CD14-positive monocyte (primary cell): ENCODE measurements around the gene CDNF. TPM values are rescaled to one million over a fixed set of nuclear protein-coding genes. Genes with fewer than 3 reads are reported as not detected.

Experiments used
- DNase-seq, 3 donors: peaks; one replicate each; pipeline ENCODE4 v3.0.0-alpha.2; 2011 to 2022
- H2AFZ ChIP-seq: 2 replicates; pipeline ENCODE4 v1.6.0; 2012; ENCODE audit warnings: mild to moderate bottlenecking, low read depth, low read length, inconsistent platforms; ENCODE audit not compliant: insufficient read depth, poor library complexity, severe bottlenecking
- H3K27ac ChIP-seq, 2 donors: 1 replicate in 1 of 2; 2 replicates in 1 of 2; pipeline ENCODE4 v1.5.1; 2012 to 2013; ENCODE audit warnings: low read length in 2 of 2, control low read depth in 1 of 2, inconsistent platforms in 1 of 2, low read depth in 1 of 2, mild to moderate bottlenecking in 1 of 2
- H3K27me3 ChIP-seq, 2 donors: one replicate each; pipeline versions ENCODE4 v1.6.0 to v1.6.1; 2011 to 2013; ENCODE audit warnings: low read length in 2 of 2; ENCODE audit not compliant: control insufficient read depth in 2 of 2, insufficient read depth in 2 of 2
- H3K36me3 ChIP-seq, 2 donors: replicated peaks in 1 of 2; 1 replicate in 1 of 2; 2 replicates in 1 of 2; pipeline versions ENCODE4 v1.5.1 to v1.6.1; 2012 to 2013; ENCODE audit warnings: low read length in 2 of 2, control low read depth in 1 of 2, inconsistent platforms in 1 of 2, mild to moderate bottlenecking in 1 of 2; ENCODE audit not compliant: insufficient read depth in 2 of 2, control insufficient read depth in 1 of 2
- H3K4me1 ChIP-seq, 2 donors: 1 replicate in 1 of 2; 2 replicates in 1 of 2; pipeline versions ENCODE4 v1.5.1 to v1.6.1; 2012 to 2013; ENCODE audit warnings: low read length in 2 of 2, control low read depth in 1 of 2, inconsistent platforms in 1 of 2, mild to moderate bottlenecking in 1 of 2, moderate library complexity in 1 of 2; ENCODE audit not compliant: insufficient read depth in 2 of 2, control insufficient read depth in 1 of 2
- H3K4me2 ChIP-seq: replicated peaks from 2 replicates; pipeline ENCODE3; 2012; ENCODE audit warnings: low read length, moderate library complexity, mild to moderate bottlenecking; ENCODE audit not compliant: poor library complexity, severe bottlenecking; ENCODE audit errors: extremely low read depth
- H3K4me3 ChIP-seq, 3 experiments: fragments of 200-600 bp in 1 of 3; sonication (generic) in 1 of 3; replicated peaks in 1 of 3; 1 replicate in 2 of 3; 2 replicates in 1 of 3; pipeline ENCODE4 v1.5.1; 2011 to 2013; ENCODE audit warnings: low read length in 3 of 3, mild to moderate bottlenecking in 3 of 3, control low read depth in 2 of 3, low read depth in 2 of 3, inconsistent platforms in 1 of 3, moderate library complexity in 1 of 3
- H3K79me2 ChIP-seq: 2 replicates; pipeline ENCODE4 v1.6.0; 2012; ENCODE audit warnings: mild to moderate bottlenecking, control low read depth, inconsistent platforms, low read length, moderate library complexity; ENCODE audit not compliant: insufficient read depth
- H3K9ac ChIP-seq: 2 replicates; pipeline ENCODE4 v1.6.0; 2017; ENCODE audit warnings: low read length, mild to moderate bottlenecking; ENCODE audit not compliant: insufficient read depth, poor library complexity, severe bottlenecking
- H3K9me3 ChIP-seq, 2 donors: replicated peaks in 1 of 2; 1 replicate in 1 of 2; 2 replicates in 1 of 2; pipeline versions ENCODE4 v1.5.1 to v1.6.1; 2012 to 2013; ENCODE audit warnings: low read length in 2 of 2, control low read depth in 1 of 2; ENCODE audit not compliant: control insufficient read depth in 1 of 2, insufficient read depth in 1 of 2
- H4K20me1 ChIP-seq: 2 replicates; pipeline ENCODE4 v1.6.0; 2012; ENCODE audit warnings: mild to moderate bottlenecking, low read length, control low read depth, moderate library complexity; ENCODE audit not compliant: insufficient read depth
- H3K27ac Mint-ChIP-seq, 7 donors: one replicate each; pipeline ENCODE4 v1.8.0; 2020; ENCODE audit warnings: mild to moderate bottlenecking in 7 of 7, mixed read lengths in 7 of 7, moderate library complexity in 6 of 7, inconsistent platforms in 2 of 7
- H3K27me3 Mint-ChIP-seq, 3 donors: one replicate each; pipeline ENCODE4 v1.8.0; 2021 to 2022; ENCODE audit warnings: low read depth in 3 of 3, mild to moderate bottlenecking in 3 of 3, mixed read lengths in 3 of 3, moderate library complexity in 3 of 3, inconsistent platforms in 1 of 3
- H3K36me3 Mint-ChIP-seq, 2 donors: one replicate each; pipeline ENCODE4 v1.8.0; 2020; ENCODE audit warnings: mixed read lengths in 2 of 2, inconsistent platforms in 1 of 2, mild to moderate bottlenecking in 1 of 2
- H3K4me1 Mint-ChIP-seq: one replicate; pipeline ENCODE4 v1.8.0; 2020; ENCODE audit warnings: mild to moderate bottlenecking, mixed read lengths
- H3K4me3 Mint-ChIP-seq, 2 donors: one replicate each; pipeline ENCODE4 v1.8.0; 2020; ENCODE audit warnings: mild to moderate bottlenecking in 2 of 2, mixed read lengths in 2 of 2, moderate library complexity in 1 of 2
- H3K9me3 Mint-ChIP-seq, 7 donors: one replicate each; pipeline ENCODE4 v1.8.0; 2020 to 2022; ENCODE audit warnings: mixed read lengths in 7 of 7, mild to moderate bottlenecking in 6 of 7, moderate library complexity in 6 of 7, inconsistent platforms in 2 of 7
- WGBS: methylation state at CpG from one replicate; pipeline ENCODE4 v1.1.5; 2013; ENCODE audit warnings: missing lambda C conversion rate; ENCODE audit not compliant: insufficient coverage; 5-methylcytosine and 5-hydroxymethylcytosine counted together
- intact Hi-C, 2 donors: fragments of 100-400 bp; cut with micrococcal nuclease; formaldehyde crosslinking; loops; one replicate each; pipeline versions ENCODE4 v1.15.0 to v1.15.1; 2023
- polyA plus RNA-seq, 3 donors: library from polyadenylated mRNA; depleted of rRNA in 1 of 3; unstranded in 2 of 3; stranded (reverse) in 1 of 3; fragments of 300-500 nt in 2 of 3; fragments of >200 nt in 1 of 3; fragmentation: Illumina TruSeq in 2 of 3; gene quantifications; 1 replicate in 2 of 3; 2 replicates in 1 of 3; pipeline ENCODE4 v1.2.3, GENCODE V29; 2012 to 2021
- TF ChIP-seq, protein P1 (sequence below): fragments of 200-600 bp; IDR thresholded peaks from one replicate; pipeline ENCODE4 v1.8.0; 2022; ENCODE audit warnings: antibody characterized with exemption, mild to moderate bottlenecking

CDNF gene
- polyA plus RNA-seq, 3 donors = 0.28 TPM; not detected in 1

DNA sequence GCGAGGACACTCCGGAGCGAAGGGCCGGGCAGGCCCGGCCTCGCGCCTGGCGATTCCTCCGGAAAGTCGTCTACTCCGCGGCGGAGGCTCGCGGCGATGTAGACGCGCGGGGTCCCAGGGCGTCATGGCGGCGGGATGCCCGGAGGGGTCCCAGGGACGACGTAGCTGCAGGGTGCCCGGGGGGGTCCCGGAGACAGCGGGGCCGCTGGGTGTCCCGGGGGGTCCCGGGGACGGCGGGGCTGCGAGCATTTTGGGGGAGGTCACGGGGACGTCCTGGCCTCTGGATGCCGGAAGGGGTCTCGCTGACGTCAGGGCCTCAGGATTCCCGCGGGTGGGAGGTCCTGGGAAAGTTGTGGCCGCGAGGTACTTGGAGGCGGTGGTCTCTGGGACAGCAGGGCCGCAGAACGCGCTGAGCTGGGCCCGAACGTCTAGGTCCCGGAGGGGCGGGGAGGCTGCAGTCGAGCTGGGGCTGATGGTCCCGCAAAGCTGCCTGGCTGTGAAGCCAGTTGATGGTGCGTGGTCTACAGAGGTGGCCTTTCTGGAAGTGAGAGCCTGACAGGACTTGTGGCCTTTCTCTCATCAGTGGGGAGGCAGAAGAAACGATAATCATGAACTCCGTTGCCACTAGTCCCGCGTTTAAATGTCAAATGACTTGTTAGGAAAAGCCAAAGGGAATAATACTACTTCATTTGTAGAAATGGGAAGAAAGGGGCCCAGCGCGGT, 906 bp upstream of the CDNF start:
- 0% methylated on average over 58 of the region's 60 CpGs for WGBS
- peaks cover 0 to 1% (median 0%) of the 10 kb centered on the region in 3 donors for H3K27me3 Mint-ChIP-seq

More for the DNA sequence above, 906 bp upstream of the CDNF start:
- H3K4me3 Mint-ChIP-seq = peak overlapping the region; percentile 93 to 94
- peak overlapping the region; percentile 87 to 97 (median 94) for H3K27ac Mint-ChIP-seq
- Histone ChIP-seq H3K4me2 (peak overlapping the region; percentile 92), H3K9me3 (no peaks in the 10 kb centered on the region), H3K27me3 (no peaks in the 10 kb centered on the region), H3K79me2 (peaks cover 41% of the 10 kb centered on the region), H4K20me1 (no peaks in the 10 kb centered on the region), H3K9ac (peak overlapping the region; percentile 89), H3K36me3 (peaks cover 26 to 34% of the 10 kb centered on the region in 2 donors), H3K4me3 (peak overlapping the region; percentile 77 to 96 (median 88)), H2AFZ (peak overlapping the region; percentile 98), H3K4me1 (peaks cover 18 to 21% of the 10 kb centered on the region in 2 donors), H3K27ac (peak overlapping the region; percentile 71 to 84)
- intact Hi-C loops = loop anchor here (2.0 to 10.0 kb wide), 7 partner anchors 40 to 336 kb away; partner anchors contain the start of genes DCLRE1C (in 2 of the 2), MEIG1 (in 1 of the 2), RPP38 (in 1 of the 2) and SUV39H2 (in 1 of the 2)
- peaks cover 18% of the 10 kb centered on the region for H3K4me1 Mint-ChIP-seq
- TF ChIP-seq, protein P1, sequence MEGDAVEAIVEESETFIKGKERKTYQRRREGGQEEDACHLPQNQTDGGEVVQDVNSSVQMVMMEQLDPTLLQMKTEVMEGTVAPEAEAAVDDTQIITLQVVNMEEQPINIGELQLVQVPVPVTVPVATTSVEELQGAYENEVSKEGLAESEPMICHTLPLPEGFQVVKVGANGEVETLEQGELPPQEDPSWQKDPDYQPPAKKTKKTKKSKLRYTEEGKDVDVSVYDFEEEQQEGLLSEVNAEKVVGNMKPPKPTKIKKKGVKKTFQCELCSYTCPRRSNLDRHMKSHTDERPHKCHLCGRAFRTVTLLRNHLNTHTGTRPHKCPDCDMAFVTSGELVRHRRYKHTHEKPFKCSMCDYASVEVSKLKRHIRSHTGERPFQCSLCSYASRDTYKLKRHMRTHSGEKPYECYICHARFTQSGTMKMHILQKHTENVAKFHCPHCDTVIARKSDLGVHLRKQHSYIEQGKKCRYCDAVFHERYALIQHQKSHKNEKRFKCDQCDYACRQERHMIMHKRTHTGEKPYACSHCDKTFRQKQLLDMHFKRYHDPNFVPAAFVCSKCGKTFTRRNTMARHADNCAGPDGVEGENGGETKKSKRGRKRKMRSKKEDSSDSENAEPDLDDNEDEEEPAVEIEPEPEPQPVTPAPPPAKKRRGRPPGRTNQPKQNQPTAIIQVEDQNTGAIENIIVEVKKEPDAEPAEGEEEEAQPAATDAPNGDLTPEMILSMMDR = no peak
- peak in 2 of 3 donors; percentile 12 to 19 for DNase-seq
- no peaks in the 10 kb centered on the region for H3K9me3 Mint-ChIP-seq
- H3K36me3 Mint-ChIP-seq = peaks cover 34 to 38% of the 10 kb centered on the region in 2 donors
